SU-DHL-6 (cell line): ENCODE results near the gene BEST1.

Experiments
- H2AFZ ChIP-seq: fragments of 200-600 bp; sonication (generic); 2 replicates; pipeline ENCODE4 v1.6.1; 2014; ENCODE audit warnings: low read depth, mild to moderate bottlenecking, moderate library complexity, mixed read lengths, antibody characterized with exemption, low read length; ENCODE audit not compliant: severe bottlenecking
- H3F3A ChIP-seq: fragments of 200-600 bp; shearing (Covaris generic); 2 replicates; pipeline ENCODE4 v1.6.0; 2016; ENCODE audit warnings: antibody characterized with exemption, mild to moderate bottlenecking; ENCODE audit not compliant: insufficient read depth
- H3K27ac ChIP-seq: fragments of 200-600 bp; sonication (generic); 2 replicates; pipeline ENCODE4 v1.5.1; 2016; ENCODE audit warnings: low read depth, mild to moderate bottlenecking, low read length, moderate library complexity, mixed read lengths
- H3K27me3 ChIP-seq: fragments of 200-600 bp; sonication (generic), shearing (Covaris generic); 2 replicates; pipeline ENCODE4 v1.6.0; 2014; ENCODE audit warnings: mild to moderate bottlenecking, low read length
- H3K36me3 ChIP-seq: fragments of 200-600 bp; sonication (generic); 2 replicates; pipeline ENCODE4 v1.6.1; 2014; ENCODE audit warnings: mild to moderate bottlenecking, low read length, mixed read lengths
- H3K4me2 ChIP-seq: fragments of 300-600, 200-600 bp; shearing (Covaris generic), sonication (generic); 2 replicates; pipeline ENCODE4 v1.6.0; 2014; ENCODE audit warnings: low read length, low read depth, mild to moderate bottlenecking; ENCODE audit not compliant: poor library complexity, severe bottlenecking
- H3K4me3 ChIP-seq: fragments of 200-600 bp; sonication (generic); 2 replicates; pipeline ENCODE4 v1.5.1; 2014; ENCODE audit warnings: antibody characterized with exemption, low read length, mild to moderate bottlenecking, mixed read lengths; ENCODE audit not compliant: insufficient read depth, poor library complexity, severe bottlenecking
- H3K79me2 ChIP-seq: fragments of 200-600 bp; sonication (generic); 2 replicates; pipeline ENCODE4 v1.6.1; 2014; ENCODE audit warnings: mild to moderate bottlenecking, low read length, moderate library complexity; ENCODE audit not compliant: insufficient read depth
- H3K9ac ChIP-seq: fragments of 200-600 bp; sonication (generic); 2 replicates; pipeline ENCODE4 v1.7.0; 2014; ENCODE audit warnings: mild to moderate bottlenecking, low read length
- H3K9me2 ChIP-seq: fragments of 200-600 bp; sonication (generic); replicated peaks from 2 replicates; pipeline ENCODE4 v1.6.1; 2014; ENCODE audit warnings: low read length; ENCODE audit not compliant: insufficient read depth
- H3K9me3 ChIP-seq: fragments of 200-600 bp; sonication (generic); 2 replicates; pipeline ENCODE4 v1.6.1; 2014; ENCODE audit warnings: low read length, mixed read lengths; ENCODE audit not compliant: insufficient read depth
- H4K20me1 ChIP-seq: fragments of 200-600 bp; sonication (generic); 2 replicates; pipeline ENCODE4 v1.6.1; 2014; ENCODE audit warnings: low read depth, mild to moderate bottlenecking, antibody characterized with exemption, low read length, moderate library complexity, mixed read lengths
- EZH2phosphoT487 ChIP-seq: fragments of 200-600 bp; sonication (generic), shearing (Covaris generic); conservative IDR thresholded peaks from 2 replicates; pipeline ENCODE4 v1.6.1; 2018; ENCODE audit warnings: mild to moderate bottlenecking, antibody characterized with exemption, low read length, moderate library complexity, mixed read lengths
- TF ChIP-seq, protein P1 (sequence below): fragments of 200-600 bp; sonication (generic); IDR thresholded peaks from one replicate; pipeline ENCODE4 v1.5.1; 2017; ENCODE audit warnings: antibody characterized with exemption, mild to moderate bottlenecking, low read length, moderate library complexity; ENCODE audit not compliant: insufficient read depth, poor library complexity, severe bottlenecking

BEST1 gene

DNA sequence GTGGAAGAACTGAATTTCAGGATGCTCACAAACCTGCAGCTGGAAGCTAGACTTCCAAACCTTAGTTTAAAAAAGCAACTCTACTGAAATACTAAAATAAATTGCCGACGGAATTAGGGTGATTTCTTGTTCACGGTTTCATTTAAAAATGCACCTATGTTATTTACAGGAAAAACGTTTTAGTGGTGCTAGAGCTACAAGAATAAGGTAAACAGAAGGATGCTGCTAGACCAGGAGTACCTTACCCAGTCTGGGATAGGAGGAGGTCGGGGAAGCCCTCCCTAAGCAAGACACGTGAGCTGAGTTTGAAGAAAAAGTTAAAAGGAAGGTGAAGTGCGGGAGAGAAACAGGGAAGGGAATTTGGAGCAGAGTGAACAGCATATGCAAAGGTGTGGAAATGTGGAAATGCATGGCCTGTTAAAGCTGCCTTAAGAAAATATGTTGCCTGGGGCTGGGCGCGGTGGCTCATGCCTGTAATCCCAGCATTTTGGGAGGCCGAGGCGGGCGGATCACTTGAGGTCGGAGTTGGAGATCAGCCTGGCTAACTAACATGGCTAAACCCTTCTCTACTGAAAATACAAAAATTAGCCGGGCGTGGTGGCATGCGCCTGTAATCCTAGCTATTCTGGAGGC, 18.7 kb downstream of the BEST1 start:
- Histone ChIP-seq H3K9me2 (no peaks in the 10 kb centered on the region), H3K9me3 (no peaks in the 10 kb centered on the region), H3K9ac (no peak overlapping the region), H3K27ac (no peak overlapping the region), H2AFZ (no peak overlapping the region), H3F3A (peaks cover 15% of the 10 kb centered on the region), H4K20me1 (peaks cover 6% of the 10 kb centered on the region), H3K27me3 (no peaks in the 10 kb centered on the region), H3K79me2 (peaks cover 10% of the 10 kb centered on the region), H3K4me2 (no peak overlapping the region), H3K36me3 (peaks cover 4% of the 10 kb centered on the region; the same call in 1 of the 2 replicates), H3K4me3 (no peak overlapping the region)
- TF ChIP-seq, protein P1, sequence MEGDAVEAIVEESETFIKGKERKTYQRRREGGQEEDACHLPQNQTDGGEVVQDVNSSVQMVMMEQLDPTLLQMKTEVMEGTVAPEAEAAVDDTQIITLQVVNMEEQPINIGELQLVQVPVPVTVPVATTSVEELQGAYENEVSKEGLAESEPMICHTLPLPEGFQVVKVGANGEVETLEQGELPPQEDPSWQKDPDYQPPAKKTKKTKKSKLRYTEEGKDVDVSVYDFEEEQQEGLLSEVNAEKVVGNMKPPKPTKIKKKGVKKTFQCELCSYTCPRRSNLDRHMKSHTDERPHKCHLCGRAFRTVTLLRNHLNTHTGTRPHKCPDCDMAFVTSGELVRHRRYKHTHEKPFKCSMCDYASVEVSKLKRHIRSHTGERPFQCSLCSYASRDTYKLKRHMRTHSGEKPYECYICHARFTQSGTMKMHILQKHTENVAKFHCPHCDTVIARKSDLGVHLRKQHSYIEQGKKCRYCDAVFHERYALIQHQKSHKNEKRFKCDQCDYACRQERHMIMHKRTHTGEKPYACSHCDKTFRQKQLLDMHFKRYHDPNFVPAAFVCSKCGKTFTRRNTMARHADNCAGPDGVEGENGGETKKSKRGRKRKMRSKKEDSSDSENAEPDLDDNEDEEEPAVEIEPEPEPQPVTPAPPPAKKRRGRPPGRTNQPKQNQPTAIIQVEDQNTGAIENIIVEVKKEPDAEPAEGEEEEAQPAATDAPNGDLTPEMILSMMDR = no peak
- no peak for TF ChIP-seq EZH2phosphoT487

DNA sequence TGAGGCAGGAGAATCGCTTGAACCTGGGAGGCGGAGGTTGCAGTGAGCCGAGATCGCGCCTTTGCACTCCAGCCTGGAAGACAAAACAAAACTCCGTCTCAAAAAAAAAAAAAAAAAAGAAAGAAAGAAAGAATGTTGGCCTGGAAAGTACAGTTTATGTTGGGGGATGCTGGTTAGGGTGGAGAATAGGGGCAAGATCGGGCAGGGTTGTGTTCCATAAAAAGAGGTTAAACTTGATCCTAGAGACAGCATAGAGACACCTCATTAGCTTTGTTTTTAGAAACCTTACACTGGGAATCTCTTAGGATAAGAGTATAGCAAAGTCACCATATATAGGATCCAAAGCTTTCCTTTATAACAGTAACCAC, 19.2 kb downstream of the BEST1 start:
- Histone ChIP-seq H3K27ac (no peak overlapping the region), H3K27me3 (no peaks in the 10 kb centered on the region), H3K4me3 (no peak overlapping the region), H3K4me2 (no peak overlapping the region), H3F3A (peaks cover 15% of the 10 kb centered on the region), H3K36me3 (no peaks in the 10 kb centered on the region), H2AFZ (no peak overlapping the region), H3K9me3 (no peaks in the 10 kb centered on the region), H3K9ac (no peak overlapping the region), H3K9me2 (no peaks in the 10 kb centered on the region), H4K20me1 (peaks cover 6% of the 10 kb centered on the region), H3K79me2 (peaks cover 10% of the 10 kb centered on the region)
- TF ChIP-seq EZH2phosphoT487 = no peak
- TF ChIP-seq, protein P1 = no peak

DNA sequence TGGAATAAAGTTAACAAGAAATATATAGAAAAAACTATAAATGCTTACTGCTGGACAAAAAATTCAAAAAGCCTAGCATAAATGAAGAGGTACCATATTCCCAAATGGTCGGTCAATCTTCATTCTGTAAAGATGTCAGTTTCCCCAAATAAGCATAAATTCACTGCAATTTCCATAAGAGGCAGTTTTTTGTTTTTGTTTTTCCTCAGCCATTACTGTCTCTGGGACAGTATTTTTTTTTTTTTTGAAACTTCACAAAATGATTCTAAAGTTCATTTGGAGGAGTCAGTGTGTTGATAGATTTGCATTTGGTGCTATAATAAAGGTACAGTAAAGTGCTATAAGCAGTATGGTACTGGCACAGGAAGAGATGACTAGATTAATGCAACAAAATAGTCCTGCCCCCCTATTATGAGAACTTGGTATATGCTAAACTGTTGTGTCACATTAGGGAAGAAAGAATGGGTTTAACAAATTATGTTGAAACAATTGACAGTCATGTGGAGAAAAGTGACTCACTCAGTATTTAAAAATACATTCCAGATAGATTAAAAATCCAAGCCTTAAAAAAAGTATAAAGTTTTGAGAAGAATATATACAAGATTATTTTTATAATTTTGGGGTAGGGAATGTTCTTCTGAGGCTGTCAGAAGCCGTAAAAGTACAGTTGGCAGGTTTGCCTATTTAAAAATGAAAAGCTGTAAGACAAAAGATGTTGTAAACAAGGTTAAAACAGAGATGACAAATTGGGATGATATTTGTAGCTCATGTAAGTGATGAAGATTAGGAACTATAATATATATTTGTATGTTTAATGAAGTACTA, 19.9 kb downstream of the BEST1 start:
- H2AFZ ChIP-seq = no peak overlapping the region
- H3K4me2 ChIP-seq = no peak overlapping the region
- H3K4me3 ChIP-seq = no peak overlapping the region
- no peaks in the 10 kb centered on the region for H3K27me3 ChIP-seq
- peaks cover 6% of the 10 kb centered on the region for H4K20me1 ChIP-seq
- no peaks in the 10 kb centered on the region for H3K36me3 ChIP-seq
- no peaks in the 10 kb centered on the region for H3K9me2 ChIP-seq
- TF ChIP-seq, protein P1 = no peak
- TF ChIP-seq EZH2phosphoT487 = no peak
- peaks cover 10% of the 10 kb centered on the region for H3K79me2 ChIP-seq
- H3K9ac ChIP-seq = no peak overlapping the region
- H3K27ac ChIP-seq = no peak overlapping the region
- H3F3A ChIP-seq = peaks cover 15% of the 10 kb centered on the region
- H3K9me3 ChIP-seq = no peaks in the 10 kb centered on the region
